Measurements from ENCODE around the gene LRRC51. TPM values are rescaled to one million over a fixed set of nuclear protein-coding genes. Genes with fewer than 3 reads are reported as not detected.

LRRC51 gene
- polyA plus RNA-seq, 1 donor: 10.9 TPM

GRCh38 chr11:72085621-72086351 lies 5.1 kb downstream of the LRRC51 start:
- no peak for DNase-seq
- Histone ChIP-seq H3K4me3 (ENCODE audit: low read length) (no peak overlapping the region), H3K27me3 (ENCODE audit: control insufficient read depth, insufficient read depth, low read length) (no peaks in the 10 kb centered on the region), H3K27ac (ENCODE audit: low read length) (no peak overlapping the region), H3K9me3 (ENCODE audit: control insufficient read depth, low read depth, low read length) (no peaks in the 10 kb centered on the region), H3K4me1 (ENCODE audit: control insufficient read depth, insufficient read depth, low read length) (peaks cover 12% of the 10 kb centered on the region), H3K36me3 (ENCODE audit: control insufficient read depth, insufficient read depth, low read length) (peaks cover 20% of the 10 kb centered on the region)
- WGBS (ENCODE audit: insufficient coverage, low lambda C conversion rate): no CpG with 5 or more reads among the region's 3 CpGs

- Histone ChIP-seq H3K36me3 (ENCODE audit: control insufficient read depth, insufficient read depth, low read length) (peaks cover 27% of the 10 kb centered on the region), H3K27me3 (ENCODE audit: control insufficient read depth, insufficient read depth, low read length) (no peaks in the 10 kb centered on the region), H3K27ac (ENCODE audit: low read length) (no peak overlapping the region), H3K9me3 (ENCODE audit: control insufficient read depth, low read depth, low read length) (no peaks in the 10 kb centered on the region), H3K4me1 (ENCODE audit: control insufficient read depth, insufficient read depth, low read length) (peaks cover 18% of the 10 kb centered on the region), H3K4me3 (ENCODE audit: low read length) (no peak overlapping the region)
- no peak for DNase-seq
- no CpG with 5 or more reads among the region's 4 CpGs for WGBS (ENCODE audit: insufficient coverage, low lambda C conversion rate)
Measured at GRCh38 chr11:72088076-72088808, 7.6 kb downstream of the LRRC51 start.

GRCh38 chr11:72091292-72091691 lies 10.6 kb downstream of the LRRC51 start:
- no peaks in the 10 kb centered on the region for H3K27me3 ChIP-seq (ENCODE audit: control insufficient read depth, insufficient read depth, low read length)
- H3K27ac ChIP-seq (ENCODE audit: low read length): peak overlapping the region; percentile 4
- H3K36me3 ChIP-seq (ENCODE audit: control insufficient read depth, insufficient read depth, low read length): peaks cover 44% of the 10 kb centered on the region
- H3K4me1 ChIP-seq (ENCODE audit: control insufficient read depth, insufficient read depth, low read length): peaks cover 18% of the 10 kb centered on the region
- DNase-seq: peak; percentile 65 to 75
- no peak overlapping the region for H3K4me3 ChIP-seq (ENCODE audit: low read length)
- WGBS (ENCODE audit: insufficient coverage, low lambda C conversion rate): no CpG with 5 or more reads among the region's 4 CpGs
- H3K9me3 ChIP-seq (ENCODE audit: control insufficient read depth, low read depth, low read length): no peaks in the 10 kb centered on the region

GRCh38 chr11:72098741-72099140 lies 18.1 kb downstream of the LRRC51 start:
- H3K27me3 ChIP-seq (ENCODE audit: control insufficient read depth, insufficient read depth, low read length): no peaks in the 10 kb centered on the region
- DNase-seq: no peak
- no peaks in the 10 kb centered on the region for H3K9me3 ChIP-seq (ENCODE audit: control insufficient read depth, low read depth, low read length)
- no peak overlapping the region for H3K4me3 ChIP-seq (ENCODE audit: low read length)
- H3K36me3 ChIP-seq (ENCODE audit: control insufficient read depth, insufficient read depth, low read length): peaks cover 52% of the 10 kb centered on the region
- H3K27ac ChIP-seq (ENCODE audit: low read length): no peak overlapping the region
- peaks cover 12% of the 10 kb centered on the region for H3K4me1 ChIP-seq (ENCODE audit: control insufficient read depth, insufficient read depth, low read length)
- WGBS (ENCODE audit: insufficient coverage, low lambda C conversion rate): no CpG with 5 or more reads among the region's 3 CpGs

- DNase-seq: no peak
- Histone ChIP-seq H3K27me3 (ENCODE audit: control insufficient read depth, insufficient read depth, low read length) (no peaks in the 10 kb centered on the region), H3K9me3 (ENCODE audit: control insufficient read depth, low read depth, low read length) (no peaks in the 10 kb centered on the region), H3K4me3 (ENCODE audit: low read length) (no peak overlapping the region), H3K4me1 (ENCODE audit: control insufficient read depth, insufficient read depth, low read length) (peaks cover 16% of the 10 kb centered on the region), H3K36me3 (ENCODE audit: control insufficient read depth, insufficient read depth, low read length) (peaks cover 43% of the 10 kb centered on the region), H3K27ac (ENCODE audit: low read length) (no peak overlapping the region)
- WGBS (ENCODE audit: insufficient coverage, low lambda C conversion rate): no CpG with 5 or more reads among the region's 3 CpGs
Measured at GRCh38 chr11:72100009-72100408, 19.4 kb downstream of the LRRC51 start.

GRCh38 chr11:72100462-72100861 lies 19.8 kb downstream of the LRRC51 start:
- WGBS (ENCODE audit: insufficient coverage, low lambda C conversion rate): no CpG with 5 or more reads among the region's 1 CpG
- no peak for DNase-seq
- H3K27ac ChIP-seq (ENCODE audit: low read length): no peak overlapping the region
- peaks cover 39% of the 10 kb centered on the region for H3K36me3 ChIP-seq (ENCODE audit: control insufficient read depth, insufficient read depth, low read length)
- H3K27me3 ChIP-seq (ENCODE audit: control insufficient read depth, insufficient read depth, low read length): no peaks in the 10 kb centered on the region
- H3K9me3 ChIP-seq (ENCODE audit: control insufficient read depth, low read depth, low read length): no peaks in the 10 kb centered on the region
- peaks cover 16% of the 10 kb centered on the region for H3K4me1 ChIP-seq (ENCODE audit: control insufficient read depth, insufficient read depth, low read length)
- H3K4me3 ChIP-seq (ENCODE audit: low read length): no peak overlapping the region

- no peaks in the 10 kb centered on the region for H3K27me3 ChIP-seq (ENCODE audit: control insufficient read depth, insufficient read depth, low read length)
- DNase-seq: no peak
- H3K4me1 ChIP-seq (ENCODE audit: control insufficient read depth, insufficient read depth, low read length): peaks cover 16% of the 10 kb centered on the region
- H3K4me3 ChIP-seq (ENCODE audit: low read length): peak overlapping the region; percentile 78
- peaks cover 30% of the 10 kb centered on the region for H3K36me3 ChIP-seq (ENCODE audit: control insufficient read depth, insufficient read depth, low read length)
- H3K27ac ChIP-seq (ENCODE audit: low read length): peak overlapping the region; percentile 90
- no CpG with 5 or more reads among the region's 4 CpGs for WGBS (ENCODE audit: insufficient coverage, low lambda C conversion rate)
- no peaks in the 10 kb centered on the region for H3K9me3 ChIP-seq (ENCODE audit: control insufficient read depth, low read depth, low read length)
Measured at GRCh38 chr11:72102162-72102561, 21.5 kb downstream of the LRRC51 start.

GRCh38 chr11:72102631-72102945 lies 21.9 kb downstream of the LRRC51 start:
- Histone ChIP-seq H3K9me3 (ENCODE audit: control insufficient read depth, low read depth, low read length) (no peaks in the 10 kb centered on the region), H3K4me3 (ENCODE audit: low read length) (peak overlapping the region; percentile 78), H3K27me3 (ENCODE audit: control insufficient read depth, insufficient read depth, low read length) (no peaks in the 10 kb centered on the region), H3K4me1 (ENCODE audit: control insufficient read depth, insufficient read depth, low read length) (peaks cover 16% of the 10 kb centered on the region), H3K36me3 (ENCODE audit: control insufficient read depth, insufficient read depth, low read length) (peaks cover 26% of the 10 kb centered on the region), H3K27ac (ENCODE audit: low read length) (peak overlapping the region; percentile 90)
- no peak for DNase-seq
- WGBS (ENCODE audit: insufficient coverage, low lambda C conversion rate): no CpG with 5 or more reads among the region's 9 CpGs

- H3K9me3 ChIP-seq (ENCODE audit: control insufficient read depth, low read depth, low read length): no peaks in the 10 kb centered on the region
- no peaks in the 10 kb centered on the region for H3K27me3 ChIP-seq (ENCODE audit: control insufficient read depth, insufficient read depth, low read length)
- peaks cover 21% of the 10 kb centered on the region for H3K36me3 ChIP-seq (ENCODE audit: control insufficient read depth, insufficient read depth, low read length)
- peak; percentile 99 for DNase-seq
- H3K27ac ChIP-seq (ENCODE audit: low read length): peak within 1 kb of the TSS; percentile 90
- no CpG with 5 or more reads among the region's 64 CpGs for WGBS (ENCODE audit: insufficient coverage, low lambda C conversion rate)
- H3K4me1 ChIP-seq (ENCODE audit: control insufficient read depth, insufficient read depth, low read length): peaks cover 16% of the 10 kb centered on the region
- peak within 1 kb of the TSS; percentile 78 for H3K4me3 ChIP-seq (ENCODE audit: low read length)
Measured at GRCh38 chr11:72102946-72103753, 22.5 kb downstream of the LRRC51 start, which contains the start of gene LAMTOR1. TSS of gene LAMTOR1 (minus strand) at chr11:72103297. CDS start at chr11:72103224, 73 bp downstream.

GRCh38 chr11:72103754-72104167 lies 23.1 kb downstream of the LRRC51 start:
- peak overlapping the region; percentile 26 for H3K4me3 ChIP-seq (ENCODE audit: low read length)

More at GRCh38 chr11:72103754-72104167, 23.1 kb downstream of the LRRC51 start:
- Histone ChIP-seq H3K27ac (ENCODE audit: low read length) (peak overlapping the region; percentile 90), H3K27me3 (ENCODE audit: control insufficient read depth, insufficient read depth, low read length) (no peaks in the 10 kb centered on the region), H3K9me3 (ENCODE audit: control insufficient read depth, low read depth, low read length) (no peaks in the 10 kb centered on the region), H3K4me1 (ENCODE audit: control insufficient read depth, insufficient read depth, low read length) (peaks cover 16% of the 10 kb centered on the region), H3K36me3 (ENCODE audit: control insufficient read depth, insufficient read depth, low read length) (peaks cover 18% of the 10 kb centered on the region)
- WGBS (ENCODE audit: insufficient coverage, low lambda C conversion rate): 80% methylated on average over 2 of the region's 11 CpGs
- no peak for DNase-seq
